GM10266 (cell line): Measurements from ENCODE around the gene TMEM45B.

ENCODE experiments used
- DNase-seq: peaks from one replicate; pipeline ENCODE4 v3.0.0; 2012; ENCODE audit errors: extremely low spot score
- TF ChIP-seq, protein P1 (sequence below): IDR thresholded peaks from 2 replicates; pipeline ENCODE4 v1.5.1; 2012; ENCODE audit warnings: mild to moderate bottlenecking, low read depth; ENCODE audit not compliant: control insufficient read depth, insufficient read depth; ENCODE audit errors: missing control alignments

TMEM45B gene

GRCh38 chr11:129905402-129905801, 89.8 kb downstream of the TMEM45B start:
- TF ChIP-seq, protein P1, sequence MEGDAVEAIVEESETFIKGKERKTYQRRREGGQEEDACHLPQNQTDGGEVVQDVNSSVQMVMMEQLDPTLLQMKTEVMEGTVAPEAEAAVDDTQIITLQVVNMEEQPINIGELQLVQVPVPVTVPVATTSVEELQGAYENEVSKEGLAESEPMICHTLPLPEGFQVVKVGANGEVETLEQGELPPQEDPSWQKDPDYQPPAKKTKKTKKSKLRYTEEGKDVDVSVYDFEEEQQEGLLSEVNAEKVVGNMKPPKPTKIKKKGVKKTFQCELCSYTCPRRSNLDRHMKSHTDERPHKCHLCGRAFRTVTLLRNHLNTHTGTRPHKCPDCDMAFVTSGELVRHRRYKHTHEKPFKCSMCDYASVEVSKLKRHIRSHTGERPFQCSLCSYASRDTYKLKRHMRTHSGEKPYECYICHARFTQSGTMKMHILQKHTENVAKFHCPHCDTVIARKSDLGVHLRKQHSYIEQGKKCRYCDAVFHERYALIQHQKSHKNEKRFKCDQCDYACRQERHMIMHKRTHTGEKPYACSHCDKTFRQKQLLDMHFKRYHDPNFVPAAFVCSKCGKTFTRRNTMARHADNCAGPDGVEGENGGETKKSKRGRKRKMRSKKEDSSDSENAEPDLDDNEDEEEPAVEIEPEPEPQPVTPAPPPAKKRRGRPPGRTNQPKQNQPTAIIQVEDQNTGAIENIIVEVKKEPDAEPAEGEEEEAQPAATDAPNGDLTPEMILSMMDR = no peak
- DNase-seq = no peak
